Measurements from ENCODE around the gene ADD3.

Gene ADD3

GRCh38 chr10:110061687-110062086, 53.9 kb downstream of the ADD3 start:
- no peak for DNase-seq (ENCODE audit: low read depth)

- no peak for DNase-seq (ENCODE audit: low read depth)
These were observed 57.5 kb downstream of the ADD3 start for GRCh38 chr10:110065269-110065668.

- DNase-seq (ENCODE audit: low read depth): no peak
These were observed 60.4 kb downstream of the ADD3 start for GRCh38 chr10:110067960-110068770.

- DNase-seq (ENCODE audit: low read depth): no peak
These were observed 61.0 kb downstream of the ADD3 start for GRCh38 chr10:110068780-110069179.

GRCh38 chr10:110069502-110069982, 61.8 kb downstream of the ADD3 start:
- no peak for DNase-seq (ENCODE audit: low read depth)

GRCh38 chr10:110073896-110074295, 66.1 kb downstream of the ADD3 start:
- DNase-seq (ENCODE audit: low read depth): no peak

GRCh38 chr10:110074298-110074697, 66.5 kb downstream of the ADD3 start:
- DNase-seq (ENCODE audit: low read depth): no peak

- no peak for DNase-seq (ENCODE audit: low read depth)
These were observed 67.2 kb downstream of the ADD3 start for GRCh38 chr10:110074758-110075671.

- no peak for DNase-seq (ENCODE audit: low read depth)
These were observed 67.9 kb downstream of the ADD3 start for GRCh38 chr10:110075686-110076085.

- no peak for DNase-seq (ENCODE audit: low read depth)
These were observed 69.0 kb downstream of the ADD3 start for GRCh38 chr10:110076559-110077318.

- no peak for DNase-seq (ENCODE audit: low read depth)
These were observed 69.8 kb downstream of the ADD3 start for GRCh38 chr10:110077436-110078130.

- no peak for DNase-seq (ENCODE audit: low read depth)
These were observed 70.5 kb downstream of the ADD3 start for GRCh38 chr10:110078317-110078716.

- no peak for DNase-seq (ENCODE audit: low read depth)
These were observed 74.1 kb downstream of the ADD3 start for GRCh38 chr10:110081911-110082310.

- no peak for DNase-seq (ENCODE audit: low read depth)
These were observed 76.1 kb downstream of the ADD3 start for GRCh38 chr10:110083884-110084283.

- DNase-seq (ENCODE audit: low read depth): no peak
These were observed 79.9 kb downstream of the ADD3 start for GRCh38 chr10:110087682-110088081.

GRCh38 chr10:110088367-110089104, 80.8 kb downstream of the ADD3 start:
- no peak for DNase-seq (ENCODE audit: low read depth)

GRCh38 chr10:110091830-110092229, 84.0 kb downstream of the ADD3 start:
- no peak for DNase-seq (ENCODE audit: low read depth)

- DNase-seq (ENCODE audit: low read depth): no peak
These were observed 85.9 kb downstream of the ADD3 start for GRCh38 chr10:110093722-110094121.

- no peak for DNase-seq (ENCODE audit: low read depth)
These were observed 87.0 kb downstream of the ADD3 start for GRCh38 chr10:110094786-110095185.

GRCh38 chr10:110101464-110102144, 93.8 kb downstream of the ADD3 start:
- DNase-seq (ENCODE audit: low read depth): no peak
